Liver (tissue), 9 donors: ENCODE data around the gene COL27A1. TPM values are rescaled to one million over a fixed set of nuclear protein-coding genes. Genes with fewer than 3 reads are reported as not detected.

Source experiments
- DNase-seq: peaks from one replicate; pipeline ENCODE4 v3.0.0-alpha.2; 2017; ENCODE audit warnings: low spot score
- H3K27ac ChIP-seq, 2 donors: one replicate each; pipeline ENCODE4 v1.7.0; 2013; ENCODE audit warnings: inconsistent platforms in 2 of 2, low read length in 2 of 2, control low read depth in 1 of 2, low read depth in 1 of 2, mild to moderate bottlenecking in 1 of 2
- H3K27me3 ChIP-seq, 4 donors: one replicate each; pipeline versions ENCODE4 v1.6.1 to v1.7.0; 2013; ENCODE audit warnings: low read length in 3 of 4, inconsistent platforms in 1 of 4, mild to moderate bottlenecking in 1 of 4, moderate library complexity in 1 of 4; ENCODE audit not compliant: control insufficient read depth in 4 of 4, insufficient read depth in 4 of 4
- H3K36me3 ChIP-seq, 4 donors: one replicate each; pipeline versions ENCODE4 v1.6.1 to v1.7.0; 2013; ENCODE audit warnings: low read length in 3 of 4, mild to moderate bottlenecking in 3 of 4, low read depth in 1 of 4, moderate library complexity in 1 of 4; ENCODE audit not compliant: control insufficient read depth in 4 of 4, insufficient read depth in 3 of 4
- H3K4me1 ChIP-seq, 4 donors: one replicate each; pipeline versions ENCODE4 v1.6.1 to v1.7.0; 2013; ENCODE audit warnings: low read length in 3 of 4, mild to moderate bottlenecking in 3 of 4, moderate library complexity in 1 of 4; ENCODE audit not compliant: control insufficient read depth in 4 of 4, insufficient read depth in 4 of 4
- H3K4me3 ChIP-seq, 3 donors: one replicate each; pipeline versions ENCODE4 v1.6.1 to v1.7.0; 2013; ENCODE audit warnings: low read length in 3 of 3, control low read depth in 1 of 3, low read depth in 1 of 3, mild to moderate bottlenecking in 1 of 3
- H3K9ac ChIP-seq, 2 donors: one replicate each; pipeline ENCODE4 v1.7.0; 2013; ENCODE audit warnings: low read length in 2 of 2, mild to moderate bottlenecking in 2 of 2, moderate library complexity in 2 of 2, control low read depth in 1 of 2, low read depth in 1 of 2
- H3K9me3 ChIP-seq, 4 donors: one replicate each; pipeline versions ENCODE4 v1.6.1 to v1.7.0; 2013; ENCODE audit warnings: low read length in 3 of 4; ENCODE audit not compliant: control insufficient read depth in 4 of 4
- CTCF ChIP-seq: fragments of 150-350 bp; IDR thresholded peaks from 2 replicates; pipeline ENCODE4 v1.5.1; 2017; ENCODE audit warnings: improper control_type of control experiment, low read depth, low read length; ENCODE audit not compliant: missing input control
- EGR1 ChIP-seq, 2 donors: IDR thresholded peaks; 2 replicates each; pipeline ENCODE4 v1.6.1; 2016 to 2018; ENCODE audit warnings: antibody characterized with exemption in 2 of 2, low read depth in 2 of 2
- FOXA1 ChIP-seq: IDR thresholded peaks from 2 replicates; pipeline ENCODE4 v1.6.1; 2016; ENCODE audit warnings: antibody characterized with exemption
- GABPA ChIP-seq, 2 donors: IDR thresholded peaks in 1 of 2; conservative IDR thresholded peaks in 1 of 2; 2 replicates each; pipeline ENCODE4 v1.6.1; 2016; ENCODE audit warnings: antibody characterized with exemption in 2 of 2, mild to moderate bottlenecking in 1 of 2, moderate library complexity in 1 of 2
- HNF4A ChIP-seq, 2 donors: conservative IDR thresholded peaks; 2 replicates each; pipeline ENCODE4 v1.6.1; 2016; ENCODE audit warnings: antibody characterized with exemption in 2 of 2, mild to moderate bottlenecking in 2 of 2
- HNF4G ChIP-seq: IDR thresholded peaks from 2 replicates; pipeline ENCODE4 v1.6.1; 2016; ENCODE audit warnings: antibody characterized with exemption
- JUND ChIP-seq, 2 donors: IDR thresholded peaks; 2 replicates each; pipeline ENCODE4 v1.6.1; 2016; ENCODE audit warnings: antibody characterized with exemption in 2 of 2
- NR2F2 ChIP-seq: IDR thresholded peaks from 2 replicates; pipeline ENCODE4 v1.6.1; 2016; ENCODE audit warnings: antibody characterized with exemption
- RAD21 ChIP-seq, 2 donors: IDR thresholded peaks; 2 replicates each; pipeline ENCODE4 v1.6.1; 2016; ENCODE audit warnings: antibody characterized with exemption in 2 of 2, mild to moderate bottlenecking in 2 of 2
- REST ChIP-seq: IDR thresholded peaks from 2 replicates; pipeline ENCODE4 v1.6.1; 2016; ENCODE audit warnings: antibody characterized with exemption, mild to moderate bottlenecking
- YY1 ChIP-seq: IDR thresholded peaks from 2 replicates; pipeline ENCODE4 v1.6.1; 2016; ENCODE audit warnings: antibody characterized with exemption, mild to moderate bottlenecking
- WGBS: extraction: QIAGEN DNeasy Blood & Tissue Kit; methylation state at CpG from one replicate; pipeline ENCODE4 v1.1.7; 2013; 5-methylcytosine and 5-hydroxymethylcytosine counted together
- polyA plus RNA-seq, 2 donors: library from polyadenylated mRNA; stranded (reverse) in 1 of 2; unstranded in 1 of 2; fragments of 200-250 nt in 1 of 2; fragments of >200 nt in 1 of 2; fragmentation: Nextera tagmentation in 1 of 2; extraction: Ambion mirVana in 1 of 2; gene quantifications; one replicate each; pipeline versions ENCODE4 v1.2.1 to v1.2.3, GENCODE V29; 2013 to 2015
- total RNA-seq, 2 donors: library from RNA; depleted of rRNA; stranded (reverse); fragments of >200 nt; gene quantifications; one replicate each; pipeline ENCODE4 v1.2.3, GENCODE V29; 2014
- TF ChIP-seq, protein P1 (sequence below): IDR thresholded peaks from 2 replicates; pipeline ENCODE4 v1.6.1; 2016; ENCODE audit warnings: antibody characterized with exemption
- donor health status: healthy.
- donor health status: healthy.
- donor health status: healthy.
- donor health status: healthy.
- donor health status: healthy.

COL27A1 gene
- total and polyA plus RNA-seq, 4 donors, result 7.0 to 20.4 (median 12.0) TPM

DNA sequence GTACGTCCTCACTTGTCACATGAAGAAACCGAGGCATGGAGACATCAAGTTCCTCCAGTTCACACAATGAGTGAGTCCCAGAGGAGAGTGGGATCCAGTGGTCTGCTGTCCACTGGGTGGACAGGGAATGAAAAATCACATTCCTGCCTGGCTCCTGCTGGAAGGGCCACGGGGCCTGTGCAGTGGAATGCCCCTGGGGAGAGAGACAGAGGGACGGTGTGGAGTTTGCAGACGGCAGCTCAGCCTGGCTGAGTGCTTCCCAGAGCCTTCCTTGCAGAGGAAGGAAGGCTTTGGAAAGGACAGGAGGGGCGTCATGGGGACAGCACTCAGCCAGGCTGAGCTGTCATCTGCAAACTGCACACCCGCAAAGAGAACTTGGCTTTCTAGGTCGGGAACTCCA lies 74.7 kb downstream of the COL27A1 start:
- no peak overlapping the region for H3K27ac ChIP-seq
- no peaks in the 10 kb centered on the region for H3K9me3 ChIP-seq
- WGBS, result 88% methylated on average over 8 of the region's 8 CpGs
- TF ChIP-seq YY1, result no peak
- TF ChIP-seq FOXA1, result no peak
- TF ChIP-seq, protein P1, sequence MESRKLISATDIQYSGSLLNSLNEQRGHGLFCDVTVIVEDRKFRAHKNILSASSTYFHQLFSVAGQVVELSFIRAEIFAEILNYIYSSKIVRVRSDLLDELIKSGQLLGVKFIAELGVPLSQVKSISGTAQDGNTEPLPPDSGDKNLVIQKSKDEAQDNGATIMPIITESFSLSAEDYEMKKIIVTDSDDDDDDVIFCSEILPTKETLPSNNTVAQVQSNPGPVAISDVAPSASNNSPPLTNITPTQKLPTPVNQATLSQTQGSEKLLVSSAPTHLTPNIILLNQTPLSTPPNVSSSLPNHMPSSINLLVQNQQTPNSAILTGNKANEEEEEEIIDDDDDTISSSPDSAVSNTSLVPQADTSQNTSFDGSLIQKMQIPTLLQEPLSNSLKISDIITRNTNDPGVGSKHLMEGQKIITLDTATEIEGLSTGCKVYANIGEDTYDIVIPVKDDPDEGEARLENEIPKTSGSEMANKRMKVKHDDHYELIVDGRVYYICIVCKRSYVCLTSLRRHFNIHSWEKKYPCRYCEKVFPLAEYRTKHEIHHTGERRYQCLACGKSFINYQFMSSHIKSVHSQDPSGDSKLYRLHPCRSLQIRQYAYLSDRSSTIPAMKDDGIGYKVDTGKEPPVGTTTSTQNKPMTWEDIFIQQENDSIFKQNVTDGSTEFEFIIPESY, result no peak
- TF ChIP-seq NR2F2, result no peak
- no peak for TF ChIP-seq HNF4A (conservative IDR thresholded peaks at IDR 0.05)
- TF ChIP-seq EGR1 (IDR thresholded peaks at IDR 0.05; ENCODE audit: low read depth in 2 of 2), result no peak
- TF ChIP-seq HNF4G, result no peak
- TF ChIP-seq RAD21 (IDR thresholded peaks at IDR 0.05), result no peak
- no peak for TF ChIP-seq CTCF
- no peak for TF ChIP-seq JUND (IDR thresholded peaks at IDR 0.05)
- no peaks in the 10 kb centered on the region for H3K27me3 ChIP-seq
- H3K4me1 ChIP-seq, result no peaks in the 10 kb centered on the region
- H3K9ac ChIP-seq, result no peak overlapping the region
- DNase-seq, result no peak
- H3K36me3 ChIP-seq, result peaks cover 0 to 5% (median 2%) of the 10 kb centered on the region in 4 donors
- H3K4me3 ChIP-seq, result no peak overlapping the region

DNA sequence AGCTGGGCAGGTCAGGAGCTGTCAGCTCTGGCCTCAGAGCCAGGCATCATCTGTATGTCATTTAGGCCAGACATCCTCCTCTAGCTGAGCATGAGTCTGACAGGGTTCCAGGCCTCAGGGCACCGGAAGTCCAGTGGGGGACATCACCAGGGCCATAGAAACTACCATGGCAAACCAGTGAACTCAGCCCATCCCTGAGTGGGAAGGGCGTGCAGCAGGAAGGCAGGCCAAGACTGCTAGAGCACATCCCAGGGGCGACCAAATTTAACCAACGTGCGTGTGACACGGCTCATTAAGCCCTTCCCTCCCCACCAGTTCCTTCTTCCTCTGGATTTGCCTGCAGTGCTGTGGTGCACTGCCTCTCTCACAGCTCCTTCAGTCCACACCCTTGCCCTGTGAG lies 75.9 kb downstream of the COL27A1 start:
- no peak overlapping the region for H3K9ac ChIP-seq
- DNase-seq, result no peak
- WGBS, result 93% methylated on average over 6 of the region's 6 CpGs
- no peaks in the 10 kb centered on the region for H3K9me3 ChIP-seq
- H3K36me3 ChIP-seq, result peaks cover 0 to 5% (median 2%) of the 10 kb centered on the region in 4 donors
- H3K27me3 ChIP-seq, result no peaks in the 10 kb centered on the region
- TF ChIP-seq, protein P1, result no peak
- TF ChIP-seq FOXA1 (no peak), REST (no peak), EGR1 (IDR thresholded peaks at IDR 0.05; ENCODE audit: low read depth in 2 of 2) (no peak), GABPA (IDR thresholded peaks at IDR 0.05 in 1 of 2, conservative IDR thresholded peaks at IDR 0.05 in 1 of 2) (no peak), RAD21 (IDR thresholded peaks at IDR 0.05) (no peak)
- H3K4me1 ChIP-seq, result no peaks in the 10 kb centered on the region
- H3K27ac ChIP-seq, result no peak overlapping the region
- no peak overlapping the region for H3K4me3 ChIP-seq
